GM23338 (cell line): ENCODE measurements around the gene PPP2R2D. TPM values are rescaled to one million over a fixed set of nuclear protein-coding genes. Genes with fewer than 3 reads are reported as not detected.

ENCODE experiments used
- ATAC-seq: fragments of 200-7000 bp; cut with Tn5 transposase; 3 replicates; pipeline ENCODE4 v1.9.1; 2020
- DNase-seq: peaks from one replicate; pipeline ENCODE4 v3.0.0-alpha.2; 2015; ENCODE audit warnings: low spot score
- H2AFZ ChIP-seq: fragments of 200-600 bp; sonication (generic); 2 replicates; pipeline ENCODE4 v1.8.0; 2016; ENCODE audit warnings: antibody characterized with exemption, mild to moderate bottlenecking, moderate library complexity
- H3F3A ChIP-seq: fragments of 200-600 bp; sonication (generic); replicated peaks from 2 replicates; pipeline ENCODE4 v1.8.0; 2017; ENCODE audit warnings: antibody characterized with exemption, mixed run types, low read depth
- H3K27ac ChIP-seq: fragments of 200-600 bp; sonication (generic); 2 replicates; pipeline ENCODE4 v1.6.1; 2016; ENCODE audit warnings: low read depth
- H3K27me3 ChIP-seq: fragments of 200-600 bp; sonication (generic); 2 replicates; pipeline ENCODE4 v1.8.0; 2016; ENCODE audit warnings: mild to moderate bottlenecking, mixed run types, moderate library complexity; ENCODE audit not compliant: insufficient read depth
- H3K36me3 ChIP-seq: fragments of 200-600 bp; sonication (generic); 2 replicates; pipeline ENCODE4 v1.8.0; 2016; ENCODE audit warnings: mild to moderate bottlenecking; ENCODE audit not compliant: insufficient read depth
- H3K4me1 ChIP-seq: fragments of 200-600 bp; sonication (generic); 2 replicates; pipeline ENCODE4 v1.8.0; 2016; ENCODE audit warnings: mild to moderate bottlenecking, moderate library complexity; ENCODE audit not compliant: insufficient read depth
- H3K4me2 ChIP-seq: fragments of 200-600 bp; sonication (generic); 2 replicates; pipeline ENCODE4 v1.7.1; 2017; ENCODE audit warnings: mixed run types
- H3K4me3 ChIP-seq: fragments of 200-600 bp; sonication (generic); 2 replicates; pipeline ENCODE4 v1.6.1; 2016; ENCODE audit warnings: mixed run types
- H3K79me2 ChIP-seq: fragments of 200-600 bp; sonication (generic); replicated peaks from 2 replicates; pipeline ENCODE4 v1.8.0; 2017; ENCODE audit warnings: mild to moderate bottlenecking; ENCODE audit not compliant: insufficient read depth
- H3K9me2 ChIP-seq: fragments of 200-600 bp; sonication (generic); 2 replicates; pipeline ENCODE4 v1.8.0; 2017; ENCODE audit not compliant: insufficient read depth
- H4K20me1 ChIP-seq: fragments of 200-600 bp; sonication (generic); replicated peaks from 2 replicates; pipeline ENCODE4 v1.8.0; 2017; ENCODE audit warnings: mild to moderate bottlenecking; ENCODE audit not compliant: insufficient read depth
- H3K27ac Mint-ChIP-seq: 2 replicates; pipeline ENCODE4 v1.8.0; 2020; ENCODE audit warnings: inconsistent platforms, mild to moderate bottlenecking, moderate library complexity, mixed read lengths
- H3K27me3 Mint-ChIP-seq: 3 replicates; pipeline ENCODE4 v1.8.0; 2022; ENCODE audit warnings: low read depth, mild to moderate bottlenecking, moderate library complexity, mixed read lengths, inconsistent platforms; ENCODE audit not compliant: insufficient read depth, poor library complexity
- H3K36me3 Mint-ChIP-seq: 3 replicates; pipeline ENCODE4 v1.8.0; 2021; ENCODE audit warnings: low read depth, mild to moderate bottlenecking, inconsistent platforms, moderate library complexity, mixed read lengths
- H3K4me1 Mint-ChIP-seq: 3 replicates; pipeline ENCODE4 v1.8.0; 2020; ENCODE audit warnings: mild to moderate bottlenecking, inconsistent platforms, mixed read lengths
- H3K4me3 Mint-ChIP-seq: 3 replicates; pipeline ENCODE4 v1.8.0; 2021; ENCODE audit warnings: moderate library complexity, mild to moderate bottlenecking, inconsistent platforms, mixed read lengths
- H3K9me3 Mint-ChIP-seq: 3 replicates; pipeline ENCODE4 v1.8.0; 2020; ENCODE audit warnings: moderate library complexity, mild to moderate bottlenecking, inconsistent platforms, mixed read lengths
- ETS1 ChIP-seq: IDR thresholded peaks from 2 replicates; pipeline ENCODE4 v1.6.1; 2016; ENCODE audit warnings: antibody characterized with exemption
- EZH2 ChIP-seq: fragments of 200-600 bp; sonication (generic); IDR thresholded peaks from one replicate; pipeline ENCODE4 v1.8.0; 2017; ENCODE audit warnings: antibody characterized with exemption, mild to moderate bottlenecking, low read depth; ENCODE audit not compliant: unreplicated experiment
- EZH2phosphoT487 ChIP-seq: fragments of 200-600 bp; sonication (generic); IDR thresholded peaks from one replicate; pipeline ENCODE4 v1.8.1; 2018; ENCODE audit warnings: antibody characterized with exemption; ENCODE audit not compliant: unreplicated experiment
- NANOG ChIP-seq: IDR thresholded peaks from 2 replicates; pipeline ENCODE4 v1.6.1; 2016; ENCODE audit warnings: antibody characterized with exemption, borderline replicate concordance
- POLR2AphosphoS5 ChIP-seq: IDR thresholded peaks from 2 replicates; pipeline ENCODE4 v1.6.1; 2016; ENCODE audit warnings: antibody characterized with exemption, low read depth
- REST ChIP-seq: IDR thresholded peaks from one replicate; pipeline ENCODE4 v1.6.1; 2018; ENCODE audit warnings: antibody characterized with exemption; ENCODE audit not compliant: unreplicated experiment
- STAT1 ChIP-seq: IDR thresholded peaks from one replicate; pipeline ENCODE4 v1.6.1; 2016; ENCODE audit warnings: antibody characterized with exemption; ENCODE audit not compliant: unreplicated experiment
- ZNF114 ChIP-seq: fragments of 250-450 bp; sonication (Bioruptor Pico); IDR thresholded peaks from 2 replicates; pipeline ENCODE4 v1.5.0; 2020; ENCODE audit warnings: mild to moderate bottlenecking, moderate library complexity
- ZNF331 ChIP-seq: fragments of 250-450 bp; sonication (Bioruptor Pico); IDR thresholded peaks from 2 replicates; pipeline ENCODE4 v1.5.0; 2020; ENCODE audit warnings: low read depth, mild to moderate bottlenecking, moderate library complexity
- ZNF462 ChIP-seq: fragments of 250-450 bp; sonication (Bioruptor Pico); IDR thresholded peaks from 2 replicates; pipeline ENCODE4 v1.5.0; 2020; ENCODE audit warnings: mild to moderate bottlenecking, moderate library complexity
- polyA plus RNA-seq: library from polyadenylated mRNA; unstranded; fragments of >200 nt; fragmentation: Nextera tagmentation; extraction: Ambion mirVana; gene quantifications from 2 replicates; pipeline ENCODE4 v1.2.1, GENCODE V29; 2016
- total RNA-seq: library from RNA; depleted of rRNA; stranded (reverse); fragments of >200 nt; shearing (Covaris generic); gene quantifications from 2 replicates; pipeline ENCODE4 v1.2.3, GENCODE V29; 2014

The PPP2R2D gene
- total and polyA plus RNA-seq, 2 experiments from 2014 or later: 28.8 to 33.7 TPM

GRCh38 chr10:131896403-131896802 is 4.4 kb upstream of the PPP2R2D start:
- Mint-ChIP-seq H3K9me3 (no peaks in the 10 kb centered on the region), H3K4me3 (no peak overlapping the region), H3K36me3 (no peaks in the 10 kb centered on the region), H3K27me3 (peaks cover 9% of the 10 kb centered on the region), H3K27ac (no peak overlapping the region), H3K4me1 (peaks cover 22% of the 10 kb centered on the region)
- Histone ChIP-seq H3K27me3 (no peaks in the 10 kb centered on the region), H3K36me3 (no peaks in the 10 kb centered on the region), H4K20me1 (no peaks in the 10 kb centered on the region), H3K27ac (no peak overlapping the region), H3K79me2 (no peaks in the 10 kb centered on the region), H3K4me2 (no peak overlapping the region), H3K4me1 (peaks cover 7% of the 10 kb centered on the region; the same call in 1 of the 2 replicates), H3F3A (no peaks in the 10 kb centered on the region), H3K4me3 (no peak overlapping the region), H3K9me2 (no peaks in the 10 kb centered on the region), H2AFZ (no peak overlapping the region)
- ATAC-seq (no peak), DNase-seq (no peak)
- TF ChIP-seq EZH2 (no peak), POLR2AphosphoS5 (no peak), EZH2phosphoT487 (no peak), REST (no peak), NANOG (no peak), ZNF462 (CRISPR knock-in tag) (no peak), ETS1 (no peak), STAT1 (no peak), ZNF331 (CRISPR knock-in tag) (no peak), ZNF114 (CRISPR knock-in tag) (no peak)
